NCI-H1930 (cell line): ENCODE results near the gene RASAL3.

Source experiments
- DNase-seq, 2 experiments: peaks; one replicate each; lab custom pipeline; 2025; lab: John Stamatoyannopoulos, UW

RASAL3 gene

DNA sequence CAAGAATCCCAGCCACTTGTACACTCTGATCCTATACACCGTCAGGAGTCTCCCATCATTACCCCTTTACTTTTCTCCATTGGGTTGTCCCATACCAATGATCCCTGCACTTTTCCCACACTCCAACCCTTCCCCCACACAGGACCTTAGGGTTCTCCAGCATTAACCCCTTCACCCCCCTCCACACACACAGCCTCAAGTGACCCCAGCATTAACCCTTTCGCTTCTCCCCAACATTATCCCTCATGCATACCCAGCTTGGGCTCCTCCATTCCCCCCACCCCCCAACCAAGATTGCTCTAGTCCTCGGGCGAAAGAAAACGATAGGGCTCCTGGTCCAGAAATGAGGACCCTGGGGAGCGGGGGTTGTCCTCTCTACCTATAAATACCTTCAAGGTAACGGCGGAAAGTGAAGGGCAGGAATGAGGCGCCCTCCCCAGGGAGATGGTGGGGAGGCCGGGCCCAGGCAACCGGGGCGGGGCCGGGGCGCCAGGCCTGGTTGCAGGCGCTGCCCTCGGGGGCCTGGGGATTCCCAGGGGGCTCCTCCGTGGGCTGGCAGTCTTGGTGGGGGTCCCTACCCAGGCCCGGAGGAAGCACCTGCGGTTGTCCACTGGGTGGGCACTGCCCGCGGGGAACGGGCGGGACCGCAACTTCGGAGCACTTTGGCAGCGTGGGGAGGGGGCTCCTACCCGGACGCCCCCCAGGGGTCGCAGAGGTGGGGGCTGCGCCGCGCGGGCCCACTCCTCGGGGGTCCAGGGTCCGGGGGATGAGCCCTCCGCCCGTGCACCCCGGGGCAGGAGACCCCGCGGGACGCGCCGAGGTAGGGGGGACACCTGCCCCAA lies 15.3 kb downstream of the RASAL3 start:
- no peak for DNase-seq

DNA sequence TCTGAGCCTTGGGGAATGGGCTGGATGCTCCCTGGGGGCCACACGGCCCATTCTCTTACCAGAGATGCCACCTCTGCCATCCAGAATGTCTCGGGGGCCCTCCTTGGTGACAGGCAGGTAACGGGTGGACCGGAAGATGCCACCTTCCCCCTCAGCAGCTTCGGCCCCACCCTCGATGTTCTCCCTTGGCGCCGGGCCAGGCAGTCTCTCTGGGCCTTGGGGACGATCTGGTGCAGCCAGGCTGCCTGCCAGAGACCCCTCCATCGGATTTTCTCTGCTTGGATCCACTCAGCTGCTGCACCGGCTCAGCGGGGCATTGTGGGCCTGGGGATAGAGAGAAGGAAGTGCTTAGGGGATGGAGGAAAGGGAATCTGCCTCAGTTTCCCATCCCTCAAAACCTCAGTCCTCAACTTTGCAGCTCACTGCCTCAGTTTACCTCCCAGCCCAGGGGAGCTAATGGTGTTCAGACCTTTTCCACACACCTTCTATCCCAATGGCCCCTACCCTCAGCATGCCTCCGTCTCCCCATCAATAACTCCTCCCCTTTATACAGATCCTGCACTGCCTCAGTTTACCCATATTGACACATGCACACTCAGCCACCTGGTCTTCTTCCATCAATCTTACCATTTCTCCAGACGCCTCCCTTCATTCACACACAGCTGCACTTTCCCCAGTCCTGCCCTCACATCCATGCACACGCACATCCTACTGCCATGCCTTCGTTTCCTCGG lies 16.1 kb downstream of the RASAL3 start:
- no peak for DNase-seq

DNA sequence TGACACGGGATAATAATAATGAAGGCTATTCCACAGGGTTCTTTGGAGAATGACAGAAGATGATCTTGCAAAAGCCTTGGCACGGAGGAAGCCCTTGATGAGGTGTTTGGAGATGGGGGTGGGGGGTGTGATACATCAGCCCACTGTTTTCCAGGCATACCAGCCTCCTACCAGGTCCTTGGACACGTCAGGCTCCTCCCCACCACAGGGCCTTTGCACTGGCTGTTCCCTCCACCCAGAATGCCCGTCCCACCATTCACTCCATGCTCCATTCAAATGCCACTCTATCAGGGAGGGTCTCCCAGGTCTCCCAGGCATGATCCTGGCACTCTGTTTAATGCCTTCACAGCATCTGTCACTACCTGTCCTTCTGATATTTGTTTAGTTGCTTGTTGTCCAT lies 17.3 kb downstream of the RASAL3 start:
- DNase-seq = no peak

DNA sequence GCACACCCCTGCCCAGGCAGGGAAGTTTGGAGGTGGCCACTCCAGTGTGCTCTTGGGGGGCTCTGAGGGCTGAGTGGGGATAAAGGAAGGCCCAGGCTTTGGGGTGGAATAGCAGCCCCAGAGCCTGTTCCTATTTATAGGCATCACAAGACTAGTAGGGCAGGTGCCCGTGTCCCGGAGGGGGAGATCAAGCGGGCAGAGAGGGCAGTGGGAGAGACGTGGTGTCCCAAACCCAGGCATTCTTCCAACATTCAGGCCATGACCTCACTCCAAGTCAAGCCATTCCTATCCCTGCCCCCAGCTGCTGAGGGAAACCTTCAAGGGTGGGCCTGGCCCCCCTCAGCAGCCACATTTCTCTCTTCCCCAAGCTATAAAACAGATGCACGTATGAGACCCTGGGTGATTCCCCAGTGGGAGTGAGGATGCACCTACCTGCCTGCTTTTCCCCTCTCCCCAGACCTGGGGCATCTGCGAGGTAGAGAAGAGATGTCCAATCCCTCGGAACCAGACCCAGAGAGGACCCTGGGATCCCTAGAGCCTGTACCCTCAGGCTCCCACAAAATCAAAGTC lies 18.5 kb downstream of the RASAL3 start:
- no peak for DNase-seq

DNA sequence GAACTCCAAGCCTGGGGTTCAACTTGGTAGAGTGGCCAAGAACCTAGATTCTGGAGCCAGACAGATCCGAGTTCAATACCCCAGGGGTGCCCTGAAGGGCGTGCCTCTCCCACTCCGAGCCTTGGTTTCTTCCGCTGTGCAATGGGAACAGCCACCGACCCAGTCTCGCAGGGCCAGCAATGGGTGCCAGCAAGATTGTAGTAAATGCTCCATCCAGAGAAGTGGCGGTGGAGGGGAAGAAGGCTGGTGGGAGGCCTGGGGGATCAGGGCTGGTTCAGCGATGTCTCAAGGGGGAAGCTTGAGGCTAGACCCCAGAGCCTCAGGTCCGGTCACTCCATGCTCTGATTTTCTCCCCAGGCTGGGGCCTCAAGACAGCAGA lies 19.1 kb downstream of the RASAL3 start:
- DNase-seq = no peak

DNA sequence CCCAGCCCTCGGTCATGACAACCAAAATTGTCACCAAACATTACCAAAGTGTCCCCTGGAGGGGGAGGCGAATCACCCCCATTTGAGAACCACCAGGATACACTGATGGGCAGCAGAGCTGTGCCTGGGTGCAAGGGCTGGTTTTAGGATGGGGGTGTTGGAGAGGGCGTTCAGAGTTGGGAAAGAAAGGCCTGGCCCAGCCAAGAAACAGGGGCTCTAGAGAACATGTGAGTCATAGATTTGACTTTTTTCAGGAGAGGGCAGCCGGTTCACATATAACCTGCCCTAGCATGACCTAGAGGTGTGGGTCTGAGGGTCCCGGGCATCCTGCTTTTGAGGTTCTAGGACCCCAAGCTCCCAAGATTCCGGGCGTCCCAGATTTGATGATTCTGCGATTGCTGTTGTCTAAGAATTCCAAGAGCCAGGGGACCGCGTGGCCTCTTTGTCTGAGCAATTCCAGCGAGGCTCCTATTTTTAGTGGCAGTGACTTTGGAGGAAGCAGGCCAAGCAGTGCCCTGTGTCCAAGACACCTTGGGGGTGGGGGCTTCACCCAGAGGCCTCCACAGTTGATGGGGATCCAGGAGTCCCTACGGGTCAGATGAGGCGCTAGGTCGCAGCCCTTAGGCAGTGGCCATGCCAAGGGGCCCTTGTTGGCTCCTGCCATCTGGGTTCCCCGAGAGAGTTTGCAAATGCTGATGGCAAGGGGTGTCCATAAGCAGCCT lies 19.7 kb downstream of the RASAL3 start:
- DNase-seq = no peak

DNA sequence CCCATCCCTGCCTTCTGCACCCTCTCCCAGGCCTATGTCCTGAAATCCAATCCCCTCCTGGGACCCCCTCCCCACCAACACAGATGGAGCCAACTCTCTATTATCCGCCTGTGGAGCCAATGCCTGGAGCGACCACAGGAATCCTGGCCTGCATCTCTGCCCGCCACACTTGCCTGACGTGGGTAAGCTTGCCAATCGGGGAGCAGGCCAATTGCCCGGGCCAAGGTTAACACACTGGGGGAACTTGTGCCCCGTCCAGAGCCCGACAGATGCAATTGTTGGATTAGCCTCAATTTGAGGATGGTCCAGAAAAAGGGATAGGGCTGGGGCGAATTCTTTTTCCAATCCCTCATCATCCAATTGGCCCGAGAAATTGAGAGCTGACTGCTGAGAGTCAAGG lies 20.5 kb downstream of the RASAL3 start:
- DNase-seq = no peak

DNA sequence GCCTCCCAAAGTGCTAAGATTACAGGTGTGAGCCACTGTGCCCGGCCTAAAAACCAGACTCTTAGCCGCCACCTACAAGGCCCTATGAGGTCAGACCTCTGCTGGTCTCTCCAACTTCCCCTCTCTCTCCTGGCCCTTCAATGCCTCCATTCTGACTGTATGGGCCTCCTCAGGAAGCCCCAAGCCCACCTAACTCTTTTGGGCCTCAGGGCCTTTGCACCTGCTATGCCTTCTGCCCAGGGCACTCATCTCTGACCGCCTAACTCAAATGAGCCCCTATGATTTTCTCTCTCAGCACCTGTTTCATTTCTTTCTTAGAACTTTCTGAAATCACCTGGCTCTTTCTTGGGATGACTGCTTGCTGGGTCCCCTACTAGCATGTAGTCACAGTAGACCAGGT lies 21.0 kb downstream of the RASAL3 start:
- DNase-seq = no peak

DNA sequence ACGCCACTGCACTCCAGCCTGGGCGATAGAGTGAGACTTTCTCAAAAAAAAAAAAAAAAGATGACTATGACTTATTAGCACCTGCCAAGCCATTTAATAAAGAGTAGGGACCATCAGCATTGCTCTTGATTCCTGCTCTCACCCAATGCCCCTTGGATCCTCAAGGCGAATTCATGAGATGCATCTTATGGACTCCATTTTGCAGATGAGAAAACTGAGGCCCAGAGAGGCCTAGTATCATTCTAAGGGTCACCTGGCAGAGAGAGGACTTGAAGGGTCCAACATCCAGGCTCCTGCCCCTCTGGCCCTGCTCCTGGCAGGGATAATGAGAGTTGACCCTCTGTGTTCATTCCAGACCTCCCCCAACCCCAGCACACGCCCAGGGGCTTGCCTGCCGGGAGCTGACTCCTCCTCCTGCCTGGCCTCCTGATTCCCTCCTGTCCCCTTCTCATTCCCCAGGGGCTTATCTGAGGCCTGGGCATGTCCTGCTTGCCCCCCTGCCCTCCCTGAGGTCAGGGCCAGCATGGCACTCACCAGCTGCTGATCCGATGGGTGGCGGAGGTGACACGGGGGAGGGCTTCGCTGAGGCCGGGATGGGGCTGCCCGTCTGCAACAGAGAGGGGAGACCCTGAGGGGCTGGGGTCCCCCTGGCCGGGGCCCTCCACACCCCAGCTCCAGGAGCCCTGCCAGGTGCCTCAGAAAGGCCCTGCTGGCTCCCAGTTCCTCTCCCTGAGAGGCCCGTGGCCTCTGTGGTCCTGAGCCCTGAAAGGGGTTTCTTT lies 22.0 kb downstream of the RASAL3 start:
- no peak for DNase-seq

DNA sequence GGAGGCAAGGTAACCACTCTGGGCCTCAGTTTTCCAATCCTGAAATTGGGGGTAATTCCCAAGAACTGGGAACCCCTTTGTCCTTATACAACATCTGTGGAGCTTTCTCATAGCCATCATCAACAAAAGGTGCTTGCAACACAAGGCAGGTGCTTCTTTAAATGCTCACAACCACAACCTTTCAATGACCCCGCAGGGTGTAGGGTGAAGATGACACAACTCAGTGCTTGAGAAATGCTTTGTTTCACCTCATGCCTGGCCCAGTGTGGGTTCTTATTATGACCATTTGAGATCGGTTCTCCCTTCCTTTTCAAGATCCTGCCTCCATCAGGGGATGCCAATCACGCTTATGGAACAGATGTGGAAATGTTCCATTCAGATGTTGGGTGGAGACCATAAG lies 23.0 kb downstream of the RASAL3 start:
- no peak for DNase-seq

DNA sequence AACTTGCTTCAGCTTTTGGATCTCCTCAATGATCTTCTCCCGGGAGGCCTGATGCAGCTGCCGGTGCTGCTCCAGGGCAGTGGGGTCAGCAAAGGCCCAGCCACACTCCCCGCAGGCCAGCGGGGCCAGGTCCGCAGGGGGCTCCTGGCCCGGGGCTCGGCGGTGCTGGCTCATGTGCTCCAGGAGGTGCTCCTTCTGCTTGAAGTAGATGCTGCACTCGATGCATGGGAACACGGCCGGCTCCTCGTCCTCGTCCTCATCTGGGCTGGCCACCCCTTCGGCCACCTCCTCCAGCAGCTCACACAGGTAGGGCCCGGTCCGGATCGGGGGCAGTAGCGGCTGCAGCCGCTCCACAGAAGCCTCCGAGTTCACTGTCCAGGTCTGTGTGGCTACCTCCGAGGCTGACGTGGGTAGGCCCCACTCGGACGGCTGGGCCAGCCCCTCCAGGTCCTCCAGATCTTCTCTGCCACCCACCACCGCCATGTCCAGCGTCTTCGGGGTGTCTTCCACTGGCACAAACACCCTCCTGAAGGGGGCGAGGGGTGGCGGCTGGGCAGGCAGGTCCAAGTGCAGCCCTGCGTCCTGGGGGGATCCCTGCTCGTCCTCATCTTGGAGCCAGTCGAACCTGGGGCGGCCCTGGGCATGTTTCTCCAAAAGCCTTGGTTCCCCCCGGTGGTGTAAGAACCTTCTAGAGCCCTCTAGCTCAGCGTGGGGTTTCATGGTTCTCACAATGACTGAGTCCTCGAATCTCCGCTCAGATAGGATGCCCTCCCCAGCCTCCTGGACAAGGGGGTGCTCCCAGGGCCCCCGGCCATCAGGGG lies 24.3 kb downstream of the RASAL3 start:
- no peak for DNase-seq

DNA sequence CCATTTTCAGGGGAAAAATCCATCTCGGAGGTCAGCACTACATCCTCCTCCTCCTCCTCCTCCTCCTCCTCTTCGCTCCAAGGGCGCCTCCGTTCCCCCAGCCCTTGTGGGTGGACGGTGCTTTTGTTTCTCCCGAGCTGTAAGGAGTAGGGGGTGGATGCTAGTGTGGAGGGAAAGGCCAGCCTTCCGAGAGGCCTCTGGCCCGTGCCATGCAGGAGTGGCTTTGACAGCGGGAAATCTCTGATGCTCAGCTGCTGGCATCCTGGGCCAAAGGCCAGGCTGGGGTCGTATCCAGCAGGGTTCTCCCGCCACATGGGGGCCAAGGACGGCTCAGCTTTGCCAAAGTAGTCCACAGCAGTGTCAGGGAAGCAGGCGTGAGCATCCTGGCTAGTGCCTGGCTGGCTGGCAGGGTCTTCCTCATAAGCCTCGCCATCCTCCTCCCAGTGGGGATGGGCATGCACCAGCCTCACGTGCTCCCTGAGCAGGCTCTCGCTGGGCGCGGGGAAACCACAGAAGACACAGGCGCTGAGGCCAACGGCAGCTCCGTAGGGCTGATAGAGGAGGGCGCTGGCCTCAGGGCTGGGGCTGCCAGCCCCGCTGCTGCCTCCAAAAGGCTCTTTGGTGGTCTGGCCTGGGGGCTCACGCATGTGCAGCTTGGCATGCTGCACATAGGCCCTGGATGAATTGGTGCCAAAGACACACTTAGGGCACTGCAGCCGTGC lies 25.1 kb downstream of the RASAL3 start:
- no peak for DNase-seq

DNA sequence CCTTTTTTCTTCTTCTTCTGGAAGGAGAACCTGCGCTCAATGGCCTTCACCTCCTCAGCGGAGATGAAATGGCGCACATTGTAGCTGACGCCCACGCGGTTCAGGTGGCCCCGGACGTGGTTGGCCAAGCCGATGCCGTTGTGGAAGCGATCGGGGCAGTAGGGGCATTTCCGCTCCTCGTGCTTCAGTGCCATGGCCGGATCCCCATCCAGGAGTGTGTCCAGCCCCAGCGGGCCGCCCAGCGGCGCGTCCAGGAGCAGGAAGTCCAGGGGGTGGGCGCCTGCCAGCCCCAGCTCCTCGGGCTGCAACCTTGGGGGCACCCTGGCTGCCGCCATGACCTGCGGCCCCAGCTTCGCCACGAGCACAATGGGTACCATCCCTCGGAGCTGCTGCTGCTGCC lies 25.8 kb downstream of the RASAL3 start:
- no peak for DNase-seq

DNA sequence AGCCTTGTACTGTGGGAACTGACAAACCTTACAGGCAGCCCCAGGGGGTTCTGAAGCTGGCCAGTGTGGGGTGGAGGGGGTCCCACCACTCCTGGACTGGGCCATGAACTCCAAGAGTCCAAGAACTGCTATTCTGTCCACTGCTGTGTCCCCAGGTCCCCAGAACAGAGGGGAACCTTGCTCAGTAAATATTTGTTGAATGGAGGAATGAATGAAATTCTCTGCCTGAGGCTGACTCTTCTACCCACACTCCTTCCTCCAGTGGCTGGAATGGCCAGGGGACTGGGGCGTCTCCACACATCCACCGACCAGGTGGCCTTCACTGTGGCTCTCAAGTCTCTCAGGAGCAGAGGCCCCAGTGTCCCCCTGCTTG lies 26.2 kb downstream of the RASAL3 start:
- no peak for DNase-seq

DNA sequence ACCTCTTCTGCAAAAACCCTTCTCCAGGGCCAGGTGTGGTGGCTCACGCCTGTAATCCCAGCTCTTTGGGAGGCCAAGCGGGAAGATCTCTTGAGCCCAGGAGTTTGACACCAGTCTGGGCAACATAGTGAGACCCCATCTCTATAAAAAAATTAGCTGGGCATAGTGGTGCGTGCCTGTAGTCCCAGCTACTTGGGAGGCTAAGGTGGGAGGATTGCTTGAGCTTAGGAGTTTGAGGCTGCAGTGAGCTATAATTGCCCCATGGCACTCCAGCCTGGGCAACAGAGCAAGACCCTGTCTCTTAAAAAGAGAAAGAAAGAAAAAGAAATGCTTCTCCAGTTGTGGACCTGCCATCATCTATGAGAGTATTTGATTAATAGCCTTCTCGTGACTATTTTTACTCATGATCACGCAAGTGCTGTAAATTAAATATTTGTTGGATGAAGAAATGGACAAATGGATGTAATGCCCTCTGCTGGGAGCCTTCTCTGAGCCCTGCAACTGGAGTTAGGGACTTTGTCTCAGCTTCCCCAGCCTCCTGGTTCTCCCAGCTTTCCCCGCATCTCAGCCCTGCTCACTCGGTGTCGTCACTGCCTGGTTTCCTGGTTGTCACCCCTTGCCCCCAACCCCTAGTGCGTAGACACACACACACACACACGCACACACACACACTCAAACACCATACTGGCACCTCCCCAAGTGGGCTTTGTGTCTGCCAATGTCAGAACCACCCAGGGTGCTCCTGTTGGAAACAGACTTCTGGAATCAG lies 26.8 kb downstream of the RASAL3 start:
- DNase-seq = no peak

DNA sequence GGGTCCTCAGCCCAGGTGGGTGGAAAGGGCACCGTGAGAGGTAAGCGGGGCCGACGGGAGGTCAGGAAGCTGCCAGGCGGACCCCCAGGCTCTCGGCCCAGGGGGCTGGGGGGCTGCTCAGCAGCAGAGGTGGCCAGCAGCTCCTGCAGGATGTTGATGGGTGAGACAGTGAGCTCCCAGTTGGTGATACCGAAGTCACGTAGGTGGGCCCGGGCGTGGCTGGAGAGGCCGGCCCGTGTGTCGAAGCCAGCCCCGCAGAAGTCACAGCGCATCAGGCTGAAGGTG lies 27.6 kb downstream of the RASAL3 start:
- DNase-seq = no peak

DNA sequence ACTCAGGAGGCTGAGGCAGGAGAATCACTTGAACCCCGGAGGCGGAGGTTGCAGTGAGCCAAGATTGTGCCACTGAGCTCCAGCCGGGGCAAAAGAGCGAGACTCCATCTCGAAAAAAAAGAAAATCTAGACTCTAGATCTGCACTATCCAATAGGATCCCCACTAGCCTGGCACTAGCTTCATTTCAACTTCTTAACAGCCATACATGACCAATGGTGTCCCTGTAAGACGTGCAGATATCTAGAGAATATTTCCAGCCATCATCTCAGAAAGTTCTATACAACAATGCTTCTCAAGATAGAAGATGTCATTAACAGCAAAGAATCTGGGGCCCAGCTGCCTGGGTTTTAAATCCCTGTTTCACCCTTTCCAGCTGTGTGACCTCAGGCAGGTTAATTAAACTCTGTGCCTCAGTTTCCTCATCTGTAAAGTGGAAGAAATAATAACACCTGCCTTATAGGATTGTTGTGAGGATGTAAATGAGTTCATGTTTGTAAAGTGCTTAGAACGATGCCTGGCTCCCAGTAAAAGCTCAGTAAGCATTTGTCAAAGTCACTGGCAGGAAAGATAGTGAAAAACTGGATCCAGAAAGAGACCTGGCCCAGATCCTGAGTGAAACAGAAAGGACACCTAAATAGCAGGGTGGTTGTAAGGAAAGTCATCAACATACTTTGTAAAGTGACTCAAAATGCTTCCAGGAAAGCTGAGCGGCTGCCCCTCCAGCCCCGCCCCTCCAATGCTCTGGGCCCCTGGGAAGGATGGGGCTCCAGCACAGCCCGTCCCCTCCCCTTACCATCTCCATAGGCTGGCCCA lies 28.1 kb downstream of the RASAL3 start:
- no peak for DNase-seq

DNA sequence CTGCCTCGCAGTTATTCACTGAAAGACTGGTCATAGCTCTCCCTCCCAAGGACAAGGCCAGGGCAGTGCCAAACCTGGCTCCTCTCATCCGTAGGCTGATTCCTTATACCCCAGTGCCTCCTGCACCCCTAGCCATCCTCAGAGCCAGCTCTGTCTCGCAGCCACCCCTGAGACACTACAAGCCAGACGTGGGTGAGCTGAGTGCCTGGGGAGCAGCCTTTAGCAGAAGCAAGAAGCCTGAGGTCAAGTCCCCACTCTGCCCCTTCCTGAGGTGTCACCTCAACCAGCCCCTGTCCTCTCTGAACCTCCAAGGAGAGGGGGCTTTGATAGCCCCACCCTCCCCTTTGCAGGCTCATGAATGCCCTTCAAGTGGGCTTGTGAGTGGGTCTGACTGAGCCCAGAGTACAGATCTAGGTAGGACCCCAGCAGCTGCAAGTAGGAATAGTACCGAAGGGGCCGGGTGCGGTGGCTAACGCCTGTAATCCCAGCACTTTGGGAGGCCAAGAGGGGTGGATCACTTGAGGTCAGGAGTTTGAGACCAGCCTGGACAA lies 30.8 kb downstream of the RASAL3 start:
- DNase-seq = no peak
